Spleen (tissue), 7 donors: ENCODE measurements around the gene ENTPD8.
A peak's percentile ranks its signal among the peaks of the same experiment; 100 is the strongest.

Source experiments
- POLR2A ChIP-seq, 3 donors: fragments of 450-650 bp; IDR thresholded peaks; one replicate each; pipeline ENCODE4 v1.5.1; 2017; ENCODE audit warnings: antibody characterized with exemption in 3 of 3, mild to moderate bottlenecking in 1 of 3
- TF ChIP-seq, protein P1 (sequence below), 11 experiments: fragments of 200-600 bp in 7 of 11; fragments of 450-650 bp in 4 of 11; sonication (generic) in 4 of 11; IDR thresholded peaks in 8 of 11; conservative IDR thresholded peaks in 3 of 11; 1 replicate in 7 of 11; 2 replicates in 4 of 11; pipeline versions ENCODE4 v1.4.0 to v1.8.0; 2016 to 2021; ENCODE audit warnings: antibody characterized with exemption in 11 of 11, inconsistent platforms in 4 of 11, mild to moderate bottlenecking in 1 of 11
- donor health status: DM: no; HTN: no; CAD: no; lungs with moderate emphysema.
- donor health status: DM: no; HTN: no; CAD: no.
- donor health status: DM: no; HTN: no; CAD: no.

DNA sequence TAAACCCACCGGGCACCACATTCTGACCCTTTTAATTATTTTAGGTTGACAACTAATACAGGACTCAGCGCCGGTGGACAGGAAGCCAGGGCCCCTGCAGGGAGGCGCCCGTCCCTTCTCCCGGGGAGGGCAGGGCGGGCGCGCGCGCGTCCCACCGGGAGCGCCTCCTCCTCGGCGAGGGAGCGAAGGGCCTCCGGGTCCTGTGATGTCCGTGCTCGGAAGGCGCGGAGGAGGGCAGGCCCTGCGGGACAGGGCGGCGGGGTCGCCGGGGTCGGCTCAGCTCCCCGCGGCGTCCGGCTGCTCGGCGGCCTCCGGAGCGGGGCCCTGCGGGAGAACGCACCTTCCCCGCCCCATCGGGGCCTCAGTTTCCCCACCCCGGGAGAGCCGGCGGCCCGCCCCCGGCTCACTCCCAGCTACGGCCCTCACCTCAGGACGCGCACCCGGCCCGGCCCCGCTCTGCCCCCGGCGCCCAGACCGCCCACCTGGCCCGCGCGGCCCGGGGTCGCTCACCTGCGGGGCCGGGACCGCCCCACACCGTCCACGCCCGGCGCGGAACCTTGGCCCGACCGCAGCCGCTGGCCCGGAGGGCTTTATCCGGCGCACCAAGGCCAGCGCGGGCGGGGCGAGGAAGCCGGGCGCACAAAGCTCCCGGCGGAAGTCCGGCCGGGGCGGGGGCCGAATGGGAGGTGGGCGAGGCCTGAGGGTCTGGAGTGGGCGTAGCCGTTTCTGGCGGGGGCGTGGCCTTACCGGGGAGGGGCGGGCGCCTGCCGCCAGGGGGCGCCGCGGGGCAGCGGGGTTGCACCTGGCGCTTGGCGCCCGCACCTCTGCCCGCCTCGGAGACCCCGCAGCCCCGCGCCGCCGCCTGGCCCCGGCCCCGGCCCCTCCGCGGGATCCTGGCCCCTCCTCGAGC is 18.3 kb downstream of the ENTPD8 start, which contains the start of the genes EXD3 and NOXA1:
- TF ChIP-seq, protein P1, sequence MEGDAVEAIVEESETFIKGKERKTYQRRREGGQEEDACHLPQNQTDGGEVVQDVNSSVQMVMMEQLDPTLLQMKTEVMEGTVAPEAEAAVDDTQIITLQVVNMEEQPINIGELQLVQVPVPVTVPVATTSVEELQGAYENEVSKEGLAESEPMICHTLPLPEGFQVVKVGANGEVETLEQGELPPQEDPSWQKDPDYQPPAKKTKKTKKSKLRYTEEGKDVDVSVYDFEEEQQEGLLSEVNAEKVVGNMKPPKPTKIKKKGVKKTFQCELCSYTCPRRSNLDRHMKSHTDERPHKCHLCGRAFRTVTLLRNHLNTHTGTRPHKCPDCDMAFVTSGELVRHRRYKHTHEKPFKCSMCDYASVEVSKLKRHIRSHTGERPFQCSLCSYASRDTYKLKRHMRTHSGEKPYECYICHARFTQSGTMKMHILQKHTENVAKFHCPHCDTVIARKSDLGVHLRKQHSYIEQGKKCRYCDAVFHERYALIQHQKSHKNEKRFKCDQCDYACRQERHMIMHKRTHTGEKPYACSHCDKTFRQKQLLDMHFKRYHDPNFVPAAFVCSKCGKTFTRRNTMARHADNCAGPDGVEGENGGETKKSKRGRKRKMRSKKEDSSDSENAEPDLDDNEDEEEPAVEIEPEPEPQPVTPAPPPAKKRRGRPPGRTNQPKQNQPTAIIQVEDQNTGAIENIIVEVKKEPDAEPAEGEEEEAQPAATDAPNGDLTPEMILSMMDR (IDR thresholded peaks at IDR 0.05 in 8 of 11, conservative IDR thresholded peaks at IDR 0.05 in 3 of 11): peak in 10 of 11 experiments; percentile 49 to 95 (median 80)
- TF ChIP-seq POLR2A (IDR thresholded peaks at IDR 0.05): peak in 1 of 3 donors; percentile 76
